Cardiac muscle cell (in vitro differentiated cells and primary cell): ENCODE measurements around the gene SH3GL2. TPM values are rescaled to one million over a fixed set of nuclear protein-coding genes. Genes with fewer than 3 reads are reported as not detected.

Source experiments
- DNase-seq, 2 donors: peaks; one replicate each; pipeline versions ENCODE4 v3.0.0 to v3.0.0-alpha.2; 2010 to 2017; ENCODE audit warnings: low read depth in 1 of 2, low spot score in 1 of 2
- H3K27ac ChIP-seq: fragments of 200-600 bp; sonication (generic); 2 replicates; pipeline ENCODE4 v1.5.1; 2016
- H3K27me3 ChIP-seq: fragments of 200-600 bp; sonication (generic); 2 replicates; pipeline ENCODE4 v1.6.0; 2016; ENCODE audit warnings: control low read depth
- H3K36me3 ChIP-seq: fragments of 200-600 bp; sonication (generic); 2 replicates; pipeline ENCODE4 v1.5.1; 2016; ENCODE audit warnings: control low read depth
- H3K4me1 ChIP-seq: fragments of 200-600 bp; sonication (generic); 2 replicates; pipeline ENCODE4 v1.8.1; 2017; ENCODE audit warnings: low read depth, mild to moderate bottlenecking, mixed run types
- H3K4me3 ChIP-seq: fragments of 200-600 bp; sonication (generic); 2 replicates; pipeline ENCODE4 v1.5.1; 2016; ENCODE audit warnings: mild to moderate bottlenecking
- H3K9me3 ChIP-seq: fragments of 200-600 bp; sonication (generic); 2 replicates; pipeline ENCODE4 v1.5.1; 2017; ENCODE audit warnings: low read depth, mild to moderate bottlenecking, control low read depth
- polyA plus RNA-seq: library from polyadenylated mRNA; unstranded; fragments of >200 nt; fragmentation: Nextera tagmentation; extraction: Ambion mirVana; gene quantifications from 2 replicates; pipeline ENCODE4 v1.2.1, GENCODE V29; 2016
- total RNA-seq: library from RNA; depleted of rRNA; stranded (reverse); fragments of >200 nt; gene quantifications from 2 replicates; pipeline ENCODE4 v1.2.3, GENCODE V29; 2016
- TF ChIP-seq, protein P1 (sequence below): IDR thresholded peaks from 2 replicates; pipeline ENCODE4 v1.5.1; 2012; ENCODE audit warnings: low read depth, mild to moderate bottlenecking, low read length

Gene SH3GL2
- total and polyA plus RNA-seq, 2 experiments from 2014 or later = 0.06 TPM; not detected in 1

DNA sequence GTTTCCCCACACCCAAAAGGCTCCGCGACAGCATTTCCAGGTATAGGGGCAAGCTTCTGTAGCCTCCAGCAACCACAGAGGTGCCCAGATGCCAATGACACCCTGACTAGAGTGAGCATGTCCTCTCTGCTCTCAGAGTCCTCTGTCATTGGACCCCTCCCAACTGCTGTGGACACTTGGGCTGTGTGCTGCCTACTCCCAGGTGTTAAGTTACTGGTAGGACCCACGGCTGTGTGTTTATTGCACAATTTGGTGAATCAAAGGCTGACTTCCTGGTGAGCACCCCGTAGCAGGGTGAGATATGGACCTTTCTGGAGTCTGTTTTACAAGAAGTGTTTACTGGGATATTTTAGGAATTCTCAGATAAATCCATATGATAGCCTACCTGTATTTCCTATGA lies 36.0 kb downstream of the SH3GL2 start:
- Histone ChIP-seq H3K9me3 (no peaks in the 10 kb centered on the region), H3K27me3 (no peaks in the 10 kb centered on the region), H3K4me1 (no peaks in the 10 kb centered on the region), H3K36me3 (no peaks in the 10 kb centered on the region), H3K4me3 (no peak overlapping the region), H3K27ac (no peak overlapping the region)
- DNase-seq = no peak
- TF ChIP-seq, protein P1, sequence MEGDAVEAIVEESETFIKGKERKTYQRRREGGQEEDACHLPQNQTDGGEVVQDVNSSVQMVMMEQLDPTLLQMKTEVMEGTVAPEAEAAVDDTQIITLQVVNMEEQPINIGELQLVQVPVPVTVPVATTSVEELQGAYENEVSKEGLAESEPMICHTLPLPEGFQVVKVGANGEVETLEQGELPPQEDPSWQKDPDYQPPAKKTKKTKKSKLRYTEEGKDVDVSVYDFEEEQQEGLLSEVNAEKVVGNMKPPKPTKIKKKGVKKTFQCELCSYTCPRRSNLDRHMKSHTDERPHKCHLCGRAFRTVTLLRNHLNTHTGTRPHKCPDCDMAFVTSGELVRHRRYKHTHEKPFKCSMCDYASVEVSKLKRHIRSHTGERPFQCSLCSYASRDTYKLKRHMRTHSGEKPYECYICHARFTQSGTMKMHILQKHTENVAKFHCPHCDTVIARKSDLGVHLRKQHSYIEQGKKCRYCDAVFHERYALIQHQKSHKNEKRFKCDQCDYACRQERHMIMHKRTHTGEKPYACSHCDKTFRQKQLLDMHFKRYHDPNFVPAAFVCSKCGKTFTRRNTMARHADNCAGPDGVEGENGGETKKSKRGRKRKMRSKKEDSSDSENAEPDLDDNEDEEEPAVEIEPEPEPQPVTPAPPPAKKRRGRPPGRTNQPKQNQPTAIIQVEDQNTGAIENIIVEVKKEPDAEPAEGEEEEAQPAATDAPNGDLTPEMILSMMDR = no peak

GRCh38 chr9:17622141-17622540 lies 43.3 kb downstream of the SH3GL2 start:
- H3K4me3 ChIP-seq = no peak overlapping the region
- no peaks in the 10 kb centered on the region for H3K4me1 ChIP-seq
- TF ChIP-seq, protein P1 = no peak
- no peaks in the 10 kb centered on the region for H3K36me3 ChIP-seq
- no peak overlapping the region for H3K27ac ChIP-seq
- no peaks in the 10 kb centered on the region for H3K27me3 ChIP-seq
- no peaks in the 10 kb centered on the region for H3K9me3 ChIP-seq
- no peak for DNase-seq

GRCh38 chr9:17622749-17623148 lies 43.9 kb downstream of the SH3GL2 start:
- no peaks in the 10 kb centered on the region for H3K9me3 ChIP-seq
- no peak overlapping the region for H3K4me3 ChIP-seq
- no peaks in the 10 kb centered on the region for H3K27me3 ChIP-seq
- no peaks in the 10 kb centered on the region for H3K4me1 ChIP-seq
- TF ChIP-seq, protein P1 = no peak
- no peaks in the 10 kb centered on the region for H3K36me3 ChIP-seq
- no peak overlapping the region for H3K27ac ChIP-seq
- no peak for DNase-seq

- TF ChIP-seq, protein P1 = no peak
These were observed 45.1 kb downstream of the SH3GL2 start for GRCh38 chr9:17623965-17624364.

DNA sequence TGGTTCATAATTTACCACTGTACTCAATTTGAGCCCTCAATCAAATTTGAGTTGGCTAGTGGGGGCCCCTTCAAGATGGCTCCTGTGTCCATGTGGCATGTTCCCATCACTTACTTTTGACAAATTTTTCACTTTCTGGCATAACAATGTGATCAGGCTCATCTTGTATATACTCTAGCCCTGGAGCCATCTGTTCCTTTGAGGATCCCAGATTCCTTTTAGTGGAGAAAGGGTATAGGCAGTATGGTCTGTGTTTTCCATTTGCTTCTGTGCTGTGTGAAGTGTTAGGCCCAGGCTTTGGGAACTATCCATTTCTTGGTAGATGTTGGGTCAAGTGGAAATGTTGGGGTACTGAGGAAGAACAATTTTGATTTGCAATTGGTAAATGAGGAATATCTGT lies 45.7 kb downstream of the SH3GL2 start:
- TF ChIP-seq, protein P1 = no peak
- H3K27ac ChIP-seq = no peak overlapping the region
- no peak for DNase-seq

More at GRCh38 chr9:17623965-17624364, 45.1 kb downstream of the SH3GL2 start:
- no peaks in the 10 kb centered on the region for H3K36me3 ChIP-seq
- H3K27ac ChIP-seq = no peak overlapping the region
- H3K4me1 ChIP-seq = no peaks in the 10 kb centered on the region
- no peak for DNase-seq
- H3K27me3 ChIP-seq = no peaks in the 10 kb centered on the region
- no peaks in the 10 kb centered on the region for H3K9me3 ChIP-seq
- H3K4me3 ChIP-seq = no peak overlapping the region

More for the DNA sequence above, 45.7 kb downstream of the SH3GL2 start:
- Histone ChIP-seq H3K9me3 (no peaks in the 10 kb centered on the region), H3K4me3 (no peak overlapping the region), H3K4me1 (no peaks in the 10 kb centered on the region), H3K36me3 (no peaks in the 10 kb centered on the region), H3K27me3 (no peaks in the 10 kb centered on the region)
